ENCODE data around the gene CSDE1. TPM values are rescaled to one million over a fixed set of nuclear protein-coding genes. Genes with fewer than 3 reads are reported as not detected.
"Not testable (repeated sequence)": the region's sequence is repeated elsewhere in the genome, so short reads cannot be mapped to it uniquely, and the experiment has no call there.

CSDE1 gene
- total RNA-seq, 6 experiments from 2014 or later, result 508 to 582 (median 527) TPM

GRCh38 chr1:114780344-114781226 lies 22.8 kb upstream of the CSDE1 start, which contains the start of gene SIKE1:
TSS of gene SIKE1 (minus strand) at chr1:114780685. CDS start at chr1:114780607, 78 bp downstream.
- DNase-seq, result peak; percentile 91
- Mint-ChIP-seq H3K27me3 (ENCODE audit: insufficient read depth) (peaks cover 6% of the 10 kb centered on the region), H3K4me3 (peak within 1 kb of the TSS; percentile 100), H3K27ac (peak within 1 kb of the TSS; percentile 98), H3K36me3 (ENCODE audit: low read depth) (peaks cover 15% of the 10 kb centered on the region), H3K4me1 (ENCODE audit: low read depth) (peaks cover 25% of the 10 kb centered on the region), H3K9me3 (peaks cover 4% of the 10 kb centered on the region; the same call in 1 of the 2 replicates)
- TF ChIP-seq CTCF (IDR thresholded peaks at IDR 0.05), result no peak; the same call in 1 of the 2 replicates

GRCh38 chr1:114779722-114780121 lies 21.9 kb upstream of the CSDE1 start:
- Mint-ChIP-seq H3K27ac (peak overlapping the region; percentile 98), H3K4me1 (ENCODE audit: low read depth) (peaks cover 25% of the 10 kb centered on the region), H3K9me3 (no peaks in the 10 kb centered on the region), H3K27me3 (ENCODE audit: insufficient read depth) (peaks cover 5% of the 10 kb centered on the region; the same call in 1 of the 2 replicates), H3K36me3 (ENCODE audit: low read depth) (peaks cover 15% of the 10 kb centered on the region), H3K4me3 (peak overlapping the region; percentile 100)
- no peak for TF ChIP-seq CTCF (IDR thresholded peaks at IDR 0.05)
- DNase-seq, result no peak

GRCh38 chr1:114776726-114777125 lies 18.9 kb upstream of the CSDE1 start:
- H3K27ac Mint-ChIP-seq; H3K4me3 Mint-ChIP-seq; H3K27me3 Mint-ChIP-seq (ENCODE audit: insufficient read depth); H3K9me3 Mint-ChIP-seq; DNase-seq: not testable (repeated sequence)
- Mint-ChIP-seq H3K36me3 (ENCODE audit: low read depth) (peaks cover 15% of the 10 kb centered on the region), H3K4me1 (ENCODE audit: low read depth) (peaks cover 25% of the 10 kb centered on the region)

GRCh38 chr1:114771992-114772391 lies 14.2 kb upstream of the CSDE1 start:
- Mint-ChIP-seq H3K27ac (no peak overlapping the region), H3K9me3 (no peaks in the 10 kb centered on the region), H3K4me3 (no peak overlapping the region), H3K4me1 (ENCODE audit: low read depth) (no peaks in the 10 kb centered on the region), H3K36me3 (ENCODE audit: low read depth) (peaks cover 5% of the 10 kb centered on the region; the same call in 1 of the 2 replicates), H3K27me3 (ENCODE audit: insufficient read depth) (no peaks in the 10 kb centered on the region)
- no peak for DNase-seq
- no peak for TF ChIP-seq CTCF (IDR thresholded peaks at IDR 0.05)

- Mint-ChIP-seq H3K36me3 (ENCODE audit: low read depth) (peaks cover 5% of the 10 kb centered on the region; the same call in 1 of the 2 replicates), H3K4me3 (no peak overlapping the region), H3K27ac (no peak overlapping the region), H3K27me3 (ENCODE audit: insufficient read depth) (no peaks in the 10 kb centered on the region; the same call in 1 of the 2 replicates), H3K9me3 (no peaks in the 10 kb centered on the region), H3K4me1 (ENCODE audit: low read depth) (no peaks in the 10 kb centered on the region)
- DNase-seq, result no peak
- TF ChIP-seq CTCF (IDR thresholded peaks at IDR 0.05), result no peak
These were observed 13.2 kb upstream of the CSDE1 start for GRCh38 chr1:114770989-114771388.

GRCh38 chr1:114764689-114765088 lies 6.9 kb upstream of the CSDE1 start:
- Mint-ChIP-seq H3K4me3 (no peak overlapping the region), H3K36me3 (ENCODE audit: low read depth) (peaks cover 5% of the 10 kb centered on the region; the same call in 1 of the 2 replicates), H3K4me1 (ENCODE audit: low read depth) (no peaks in the 10 kb centered on the region), H3K27me3 (ENCODE audit: insufficient read depth) (no peaks in the 10 kb centered on the region; the same call in 1 of the 2 replicates), H3K9me3 (no peaks in the 10 kb centered on the region; the same call in 1 of the 2 replicates), H3K27ac (no peak overlapping the region)
- TF ChIP-seq CTCF (IDR thresholded peaks at IDR 0.05), result peak; percentile 49
- DNase-seq, result no peak
